HepG2 (cell line): ENCODE data around the gene DCN. TPM values are rescaled to one million over a fixed set of nuclear protein-coding genes. Genes with fewer than 3 reads are reported as not detected.

Source experiments
- XRCC5 ChIP-seq: fragments of 200-400 bp; formaldehyde crosslinking; optimal IDR thresholded peaks from 2 replicates; pipeline ENCODE3; 2017; ENCODE audit warnings: mild to moderate bottlenecking, low read length
- ZMAT3 ChIP-seq: sonication (generic); formaldehyde crosslinking; conservative IDR thresholded peaks from 2 replicates; pipeline ENCODE4 v1.7.0; 2021; ENCODE audit warnings: missing genetic modification reagents
- ZNF205 ChIP-seq: IDR thresholded peaks from 2 replicates; pipeline ENCODE4 v1.6.1; 2018; ENCODE audit warnings: missing biosample characterization, missing genetic modification reagents
- polyA plus RNA-seq, 8 experiments: library from polyadenylated mRNA; depleted of rRNA in 3 of 8; stranded (reverse) in 7 of 8; unstranded in 1 of 8; fragments of >200 nt; fragmentation: Illumina TruSeq in 4 of 8; extraction: Trizol in 4 of 8; gene quantifications; 2 replicates each; pipeline versions ENCODE4 v1.2.1 to v1.2.3, GENCODE V29; 2011 to 2016; ENCODE audit warnings: low read depth in 4 of 8, missing spikeins in 1 of 8, mixed read lengths in 1 of 8; ENCODE audit not compliant: insufficient read depth in 1 of 8
- total RNA-seq, 5 experiments: library from RNA; depleted of rRNA; stranded (reverse); fragments of >200 nt; fragmentation: Illumina TruSeq; extraction: Trizol; gene quantifications; 2 replicates each; pipeline ENCODE4 v1.2.3, GENCODE V29; 2016; ENCODE audit warnings: low read depth in 1 of 5
- TF ChIP-seq, protein P1 (sequence below): IDR thresholded peaks from 2 replicates; pipeline ENCODE4 v1.6.1; 2012; ENCODE audit warnings: low read length, improper control_type of control experiment
- TF ChIP-seq, protein P2 (sequence below): sonication (generic); formaldehyde crosslinking; IDR thresholded peaks from 2 replicates; pipeline ENCODE4 v1.4.0; 2020; ENCODE audit warnings: missing genetic modification reagents, low read depth, mild to moderate bottlenecking, borderline replicate concordance
- TF ChIP-seq, protein P3 (sequence below): sonication (generic); formaldehyde crosslinking; IDR thresholded peaks from 2 replicates; pipeline ENCODE4 v1.8.1; 2022; ENCODE audit warnings: low read depth, mild to moderate bottlenecking, missing genetic modification reagents

Gene DCN
- total and polyA plus RNA-seq, 2 of the 13 experiments (the other 11 are each of a cell fraction or from before 2014, with no cell fraction given): not detected

DNA sequence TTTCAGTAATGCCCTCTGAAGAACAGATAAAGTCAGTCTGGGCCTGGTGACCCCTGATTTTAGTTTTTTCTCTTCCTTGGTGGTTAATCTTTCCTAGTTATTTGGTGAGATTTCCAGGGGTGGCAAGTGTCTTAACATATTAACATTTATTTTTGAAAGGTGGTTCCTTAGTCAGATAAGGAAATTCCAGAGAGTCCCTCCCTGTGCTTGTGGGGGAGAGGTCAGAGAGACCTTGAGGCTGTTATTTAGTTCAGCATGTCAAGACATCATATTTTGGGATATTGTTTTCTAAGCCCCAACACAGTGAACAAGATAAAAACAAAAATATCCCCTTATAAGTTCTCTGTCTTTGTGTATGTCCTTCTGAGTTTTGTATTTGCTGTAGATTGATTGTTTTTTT, 61.8 kb downstream of the DCN start (continued):
- TF ChIP-seq, protein P1, sequence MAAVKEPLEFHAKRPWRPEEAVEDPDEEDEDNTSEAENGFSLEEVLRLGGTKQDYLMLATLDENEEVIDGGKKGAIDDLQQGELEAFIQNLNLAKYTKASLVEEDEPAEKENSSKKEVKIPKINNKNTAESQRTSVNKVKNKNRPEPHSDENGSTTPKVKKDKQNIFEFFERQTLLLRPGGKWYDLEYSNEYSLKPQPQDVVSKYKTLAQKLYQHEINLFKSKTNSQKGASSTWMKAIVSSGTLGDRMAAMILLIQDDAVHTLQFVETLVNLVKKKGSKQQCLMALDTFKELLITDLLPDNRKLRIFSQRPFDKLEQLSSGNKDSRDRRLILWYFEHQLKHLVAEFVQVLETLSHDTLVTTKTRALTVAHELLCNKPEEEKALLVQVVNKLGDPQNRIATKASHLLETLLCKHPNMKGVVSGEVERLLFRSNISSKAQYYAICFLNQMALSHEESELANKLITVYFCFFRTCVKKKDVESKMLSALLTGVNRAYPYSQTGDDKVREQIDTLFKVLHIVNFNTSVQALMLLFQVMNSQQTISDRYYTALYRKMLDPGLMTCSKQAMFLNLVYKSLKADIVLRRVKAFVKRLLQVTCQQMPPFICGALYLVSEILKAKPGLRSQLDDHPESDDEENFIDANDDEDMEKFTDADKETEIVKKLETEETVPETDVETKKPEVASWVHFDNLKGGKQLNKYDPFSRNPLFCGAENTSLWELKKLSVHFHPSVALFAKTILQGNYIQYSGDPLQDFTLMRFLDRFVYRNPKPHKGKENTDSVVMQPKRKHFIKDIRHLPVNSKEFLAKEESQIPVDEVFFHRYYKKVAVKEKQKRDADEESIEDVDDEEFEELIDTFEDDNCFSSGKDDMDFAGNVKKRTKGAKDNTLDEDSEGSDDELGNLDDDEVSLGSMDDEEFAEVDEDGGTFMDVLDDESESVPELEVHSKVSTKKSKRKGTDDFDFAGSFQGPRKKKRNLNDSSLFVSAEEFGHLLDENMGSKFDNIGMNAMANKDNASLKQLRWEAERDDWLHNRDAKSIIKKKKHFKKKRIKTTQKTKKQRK: no peak
- no peak for TF ChIP-seq ZMAT3 (CRISPR knock-in tag)
- TF ChIP-seq, protein P2, sequence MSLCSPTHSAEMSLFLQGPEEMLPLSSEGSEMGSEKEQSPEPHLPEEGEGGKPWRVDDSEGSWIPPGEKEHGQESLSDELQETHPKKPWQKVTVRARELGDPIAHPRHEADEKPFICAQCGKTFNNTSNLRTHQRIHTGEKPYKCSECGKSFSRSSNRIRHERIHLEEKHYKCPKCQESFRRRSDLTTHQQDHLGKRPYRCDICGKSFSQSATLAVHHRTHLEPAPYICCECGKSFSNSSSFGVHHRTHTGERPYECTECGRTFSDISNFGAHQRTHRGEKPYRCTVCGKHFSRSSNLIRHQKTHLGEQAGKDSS (CRISPR knock-in tag): no peak
- no peak for TF ChIP-seq XRCC5
- TF ChIP-seq, protein P3, sequence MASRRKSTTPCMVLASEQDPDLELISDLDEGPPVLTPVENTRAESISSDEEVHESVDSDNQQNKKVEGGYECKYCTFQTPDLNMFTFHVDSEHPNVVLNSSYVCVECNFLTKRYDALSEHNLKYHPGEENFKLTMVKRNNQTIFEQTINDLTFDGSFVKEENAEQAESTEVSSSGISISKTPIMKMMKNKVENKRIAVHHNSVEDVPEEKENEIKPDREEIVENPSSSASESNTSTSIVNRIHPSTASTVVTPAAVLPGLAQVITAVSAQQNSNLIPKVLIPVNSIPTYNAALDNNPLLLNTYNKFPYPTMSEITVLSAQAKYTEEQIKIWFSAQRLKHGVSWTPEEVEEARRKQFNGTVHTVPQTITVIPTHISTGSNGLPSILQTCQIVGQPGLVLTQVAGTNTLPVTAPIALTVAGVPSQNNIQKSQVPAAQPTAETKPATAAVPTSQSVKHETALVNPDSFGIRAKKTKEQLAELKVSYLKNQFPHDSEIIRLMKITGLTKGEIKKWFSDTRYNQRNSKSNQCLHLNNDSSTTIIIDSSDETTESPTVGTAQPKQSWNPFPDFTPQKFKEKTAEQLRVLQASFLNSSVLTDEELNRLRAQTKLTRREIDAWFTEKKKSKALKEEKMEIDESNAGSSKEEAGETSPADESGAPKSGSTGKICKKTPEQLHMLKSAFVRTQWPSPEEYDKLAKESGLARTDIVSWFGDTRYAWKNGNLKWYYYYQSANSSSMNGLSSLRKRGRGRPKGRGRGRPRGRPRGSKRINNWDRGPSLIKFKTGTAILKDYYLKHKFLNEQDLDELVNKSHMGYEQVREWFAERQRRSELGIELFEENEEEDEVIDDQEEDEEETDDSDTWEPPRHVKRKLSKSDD (CRISPR knock-in tag): no peak
- TF ChIP-seq ZNF205 (CRISPR knock-in tag): no peak
